Measurements from ENCODE around the gene NAT8L.
"Not testable (repeated sequence)": the region's sequence is repeated elsewhere in the genome, so short reads cannot be mapped to it uniquely, and the experiment has no call there.

- not testable (repeated sequence) for TF ChIP-seq CTCF (IDR thresholded peaks at IDR 0.05; ENCODE audit: poor library complexity, severe bottlenecking); EZH2 (IDR thresholded peaks at IDR 0.05; ENCODE audit: borderline replicate concordance, insufficient read depth, low read length, poor library complexity, severe bottlenecking)
Observed at GRCh38 chr4:2031161-2031560, 28.0 kb upstream of the NAT8L start.

All from neural cell (in vitro differentiated cells).